ENCODE results near the gene UBTF.
A peak's percentile ranks its signal among the peaks of the same experiment; 100 is the strongest.

Gene UBTF

DNA sequence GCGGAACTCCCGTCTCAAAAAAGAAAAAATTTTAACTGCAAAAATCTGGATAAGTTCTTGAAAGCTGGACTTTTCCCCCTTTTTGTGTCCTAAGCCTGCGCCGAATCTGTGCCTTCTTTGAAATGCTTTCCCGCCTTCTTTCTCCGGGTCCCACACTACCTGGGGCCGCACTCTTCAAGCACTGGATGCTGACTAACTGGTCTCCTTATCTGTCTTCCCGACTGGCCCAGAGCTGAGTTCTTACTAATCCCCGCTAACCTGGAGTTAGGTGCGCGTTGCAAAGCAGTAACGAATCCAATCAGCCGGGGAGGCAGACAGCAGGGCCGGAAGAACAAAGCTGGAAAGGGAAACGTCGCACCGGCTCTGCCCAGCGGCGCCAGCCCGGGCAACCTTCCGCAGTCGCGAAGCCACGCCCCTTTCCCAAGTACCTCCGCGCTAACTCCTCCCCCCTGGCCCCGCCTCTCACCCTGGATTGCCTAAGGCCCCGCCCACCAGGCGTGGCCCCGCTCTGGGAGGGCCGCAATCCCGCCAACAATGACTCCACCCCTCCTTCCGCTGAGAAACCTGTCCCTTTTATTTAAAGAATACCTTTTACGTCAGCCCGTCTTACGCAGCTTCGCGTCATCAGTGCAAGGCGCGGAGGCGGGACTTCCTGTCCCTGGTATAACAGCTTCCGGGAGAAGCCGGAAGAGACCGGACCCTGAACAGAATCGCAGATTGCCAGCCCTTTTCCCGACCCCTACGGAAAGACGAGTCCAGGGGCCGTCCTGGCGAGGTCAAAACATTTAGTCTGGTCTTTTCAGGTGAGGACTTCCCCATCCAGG is 33.0 kb downstream of the UBTF start, which contains the start of gene TMUB2:
Gene TMUB2, plus strand, starts transcription at position 666 of the 824 bp plus-strand sequence. CDS start 737 bp downstream, outside the sequence.
- Histone ChIP-seq H3K36me3 (ENCODE audit: control insufficient read depth in 2 of 2, insufficient read depth in 2 of 2, low read length in 2 of 2) (peaks cover 24 to 34% of the 10 kb centered on the region in 2 donors), H3K27ac (ENCODE audit: low read depth in 2 of 2, low read length in 2 of 2) (peak within 1 kb of the TSS; percentile 96 to 98), H3K9ac (ENCODE audit: low read depth in 1 of 2, low read length in 2 of 2) (peak within 1 kb of the TSS; percentile 99 to 100), H3K27me3 (ENCODE audit: control insufficient read depth in 2 of 2, insufficient read depth in 2 of 2, low read length in 2 of 2) (no peaks in the 10 kb centered on the region), H3K4me1 (ENCODE audit: control insufficient read depth in 2 of 2, insufficient read depth in 2 of 2, low read length in 2 of 2) (peaks cover 12 to 22% of the 10 kb centered on the region in 2 donors), H3K4me3 (ENCODE audit: low read length in 2 of 2) (peak within 1 kb of the TSS; percentile 96 to 99), H3K9me3 (ENCODE audit: control insufficient read depth in 2 of 2, low read length in 2 of 2) (no peaks in the 10 kb centered on the region)

DNA sequence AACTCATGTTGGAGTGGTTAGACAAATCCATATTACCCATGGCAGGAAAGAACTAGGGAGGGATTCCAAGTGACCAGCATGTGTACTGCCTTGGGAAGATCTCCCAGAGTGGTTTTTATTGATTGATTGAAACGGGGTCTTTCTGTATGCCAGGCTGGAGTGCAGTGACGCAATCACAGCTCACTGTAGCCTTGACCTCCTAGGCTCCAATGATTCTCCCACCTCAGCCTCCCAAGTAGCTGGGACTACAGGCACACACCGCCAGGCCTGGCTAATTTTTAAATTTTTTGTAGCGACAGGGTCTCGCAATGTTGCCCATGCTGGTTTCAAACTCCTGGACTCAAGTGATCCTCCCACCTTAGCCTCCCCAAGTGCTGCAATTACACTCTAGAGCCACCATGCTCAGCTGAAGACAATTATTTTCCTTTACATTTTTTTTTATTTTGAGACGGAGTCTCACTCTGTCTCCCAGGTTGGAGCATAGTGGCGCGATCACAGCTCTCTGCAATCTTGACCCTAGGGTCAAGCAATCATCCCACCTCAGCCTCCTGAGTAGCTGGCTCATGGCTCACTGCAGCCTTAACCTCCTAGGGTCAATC is 35.2 kb downstream of the UBTF start:
- Histone ChIP-seq H3K27me3 (ENCODE audit: control insufficient read depth in 2 of 2, insufficient read depth in 2 of 2, low read length in 2 of 2) (no peaks in the 10 kb centered on the region), H3K4me3 (ENCODE audit: low read length in 2 of 2) (no peak overlapping the region), H3K36me3 (ENCODE audit: control insufficient read depth in 2 of 2, insufficient read depth in 2 of 2, low read length in 2 of 2) (peaks cover 9 to 21% of the 10 kb centered on the region in 2 donors), H3K9ac (ENCODE audit: low read depth in 1 of 2, low read length in 2 of 2) (no peak overlapping the region), H3K27ac (ENCODE audit: low read depth in 2 of 2, low read length in 2 of 2) (no peak overlapping the region), H3K4me1 (ENCODE audit: control insufficient read depth in 2 of 2, insufficient read depth in 2 of 2, low read length in 2 of 2) (peaks cover 12 to 22% of the 10 kb centered on the region in 2 donors), H3K9me3 (ENCODE audit: control insufficient read depth in 2 of 2, low read length in 2 of 2) (no peaks in the 10 kb centered on the region)

- H3K4me3 ChIP-seq (ENCODE audit: low read length in 2 of 2), result no peak overlapping the region
- H3K4me1 ChIP-seq (ENCODE audit: control insufficient read depth in 2 of 2, insufficient read depth in 2 of 2, low read length in 2 of 2), result peaks cover 10 to 17% of the 10 kb centered on the region in 2 donors
- no peak overlapping the region for H3K27ac ChIP-seq (ENCODE audit: low read depth in 2 of 2, low read length in 2 of 2)
Observed at GRCh38 chr17:44183024-44183423, 36.5 kb downstream of the UBTF start.

DNA sequence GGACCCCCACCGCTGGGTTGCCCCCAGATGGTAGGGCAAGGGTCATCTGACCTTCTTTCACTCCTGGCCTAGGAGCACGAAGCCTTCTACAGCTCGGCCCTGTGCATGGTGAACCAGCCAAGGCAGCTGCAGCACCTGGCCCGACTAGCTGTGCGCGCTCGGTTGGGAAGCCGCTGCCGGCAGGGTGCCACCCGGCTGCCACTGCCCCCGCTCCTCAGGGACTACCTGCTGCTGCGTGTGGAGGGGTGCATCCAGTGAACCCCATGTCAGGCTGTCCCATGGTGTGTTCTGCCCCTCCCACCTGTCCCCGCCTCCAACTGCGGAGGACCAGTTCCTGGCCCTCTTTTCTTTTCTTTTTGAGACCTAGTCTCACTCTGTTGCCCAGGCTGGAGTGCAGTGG is 41.3 kb downstream of the UBTF start:
- H3K36me3 ChIP-seq (ENCODE audit: control insufficient read depth in 2 of 2, insufficient read depth in 2 of 2, low read length in 2 of 2), result peaks cover 8 to 18% of the 10 kb centered on the region in 2 donors
- H3K27me3 ChIP-seq (ENCODE audit: control insufficient read depth in 2 of 2, insufficient read depth in 2 of 2, low read length in 2 of 2), result no peaks in the 10 kb centered on the region
- no peaks in the 10 kb centered on the region for H3K9me3 ChIP-seq (ENCODE audit: control insufficient read depth in 2 of 2, low read length in 2 of 2)
- no peak overlapping the region for H3K9ac ChIP-seq (ENCODE audit: low read depth in 1 of 2, low read length in 2 of 2)
- H3K4me1 ChIP-seq (ENCODE audit: control insufficient read depth in 2 of 2, insufficient read depth in 2 of 2, low read length in 2 of 2), result no peaks in the 10 kb centered on the region
- no peak overlapping the region for H3K4me3 ChIP-seq (ENCODE audit: low read length in 2 of 2)
- H3K27ac ChIP-seq (ENCODE audit: low read depth in 2 of 2, low read length in 2 of 2), result no peak overlapping the region

More at GRCh38 chr17:44183024-44183423, 36.5 kb downstream of the UBTF start:
- no peak overlapping the region for H3K9ac ChIP-seq (ENCODE audit: low read depth in 1 of 2, low read length in 2 of 2)
- H3K9me3 ChIP-seq (ENCODE audit: control insufficient read depth in 2 of 2, low read length in 2 of 2), result no peaks in the 10 kb centered on the region
- H3K27me3 ChIP-seq (ENCODE audit: control insufficient read depth in 2 of 2, insufficient read depth in 2 of 2, low read length in 2 of 2), result no peaks in the 10 kb centered on the region
- peaks cover 8 to 18% of the 10 kb centered on the region in 2 donors for H3K36me3 ChIP-seq (ENCODE audit: control insufficient read depth in 2 of 2, insufficient read depth in 2 of 2, low read length in 2 of 2)

DNA sequence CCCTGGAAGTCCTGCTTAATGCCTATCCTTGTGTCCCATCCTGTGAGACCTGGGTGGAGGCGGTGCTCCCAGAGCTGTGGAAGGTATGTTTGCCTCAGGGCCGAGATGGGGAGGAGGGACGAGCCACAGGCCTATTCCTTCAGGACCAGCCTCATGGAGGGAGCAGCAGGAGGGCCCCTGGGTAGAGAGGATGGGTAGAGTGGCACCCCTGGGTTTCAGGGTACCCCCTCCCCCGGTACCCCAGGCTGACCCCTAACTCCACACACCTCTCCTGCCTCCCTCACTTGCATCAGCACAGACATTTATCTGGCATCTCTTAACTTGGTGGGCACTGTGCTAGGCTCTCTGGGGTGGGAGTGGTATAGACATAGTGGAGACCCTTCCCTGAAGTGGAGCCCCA is 41.8 kb downstream of the UBTF start:
- peaks cover 8 to 18% of the 10 kb centered on the region in 2 donors for H3K36me3 ChIP-seq (ENCODE audit: control insufficient read depth in 2 of 2, insufficient read depth in 2 of 2, low read length in 2 of 2)

DNA sequence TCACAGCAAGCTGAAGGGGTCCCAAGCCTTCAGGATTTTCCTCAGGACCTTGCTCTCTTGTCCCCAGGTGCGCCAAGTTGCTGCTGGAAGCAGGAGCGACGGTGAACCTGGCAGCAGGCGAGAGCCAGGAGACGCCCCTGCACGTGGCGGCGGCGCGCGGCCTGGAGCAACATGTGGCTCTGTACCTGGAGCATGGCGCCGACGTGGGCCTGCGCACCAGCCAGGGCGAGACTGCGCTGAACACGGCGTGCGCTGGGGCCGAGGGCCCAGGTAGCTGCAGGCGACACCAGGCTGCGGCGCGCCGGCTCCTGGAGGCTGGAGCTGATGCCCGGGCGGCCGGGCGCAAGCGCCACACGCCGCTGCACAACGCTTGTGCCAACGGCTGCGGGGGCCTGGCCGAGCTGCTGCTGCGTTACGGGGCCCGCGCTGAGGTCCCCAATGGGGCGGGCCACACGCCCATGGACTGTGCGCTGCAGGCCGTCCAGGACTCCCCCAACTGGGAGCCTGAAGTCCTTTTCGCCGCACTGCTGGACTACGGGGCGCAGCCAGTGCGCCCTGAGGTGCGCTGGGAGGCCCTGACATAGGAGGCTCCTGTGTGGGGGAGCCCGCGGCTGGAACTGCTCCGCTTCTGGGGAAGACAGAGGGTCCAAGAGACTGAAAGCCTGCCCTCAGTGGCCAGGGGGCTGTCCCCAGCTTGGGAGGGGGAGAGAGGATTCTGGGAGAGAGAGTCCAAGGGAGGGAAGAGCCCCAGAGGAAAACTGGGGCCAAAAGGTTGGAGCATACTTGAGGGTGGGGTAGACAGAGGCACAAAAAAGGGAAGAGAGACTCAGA is 42.6 kb downstream of the UBTF start:
- Histone ChIP-seq H3K9me3 (ENCODE audit: control insufficient read depth in 2 of 2, low read length in 2 of 2) (no peaks in the 10 kb centered on the region), H3K9ac (ENCODE audit: low read depth in 1 of 2, low read length in 2 of 2) (no peak overlapping the region), H3K36me3 (ENCODE audit: control insufficient read depth in 2 of 2, insufficient read depth in 2 of 2, low read length in 2 of 2) (peaks cover 3 to 12% of the 10 kb centered on the region in 2 donors), H3K27me3 (ENCODE audit: control insufficient read depth in 2 of 2, insufficient read depth in 2 of 2, low read length in 2 of 2) (no peaks in the 10 kb centered on the region), H3K4me1 (ENCODE audit: control insufficient read depth in 2 of 2, insufficient read depth in 2 of 2, low read length in 2 of 2) (no peaks in the 10 kb centered on the region), H3K27ac (ENCODE audit: low read depth in 2 of 2, low read length in 2 of 2) (no peak overlapping the region), H3K4me3 (ENCODE audit: low read length in 2 of 2) (no peak overlapping the region)

More for the DNA sequence above, 41.8 kb downstream of the UBTF start:
- Histone ChIP-seq H3K4me3 (ENCODE audit: low read length in 2 of 2) (no peak overlapping the region), H3K27ac (ENCODE audit: low read depth in 2 of 2, low read length in 2 of 2) (no peak overlapping the region), H3K9ac (ENCODE audit: low read depth in 1 of 2, low read length in 2 of 2) (no peak overlapping the region), H3K27me3 (ENCODE audit: control insufficient read depth in 2 of 2, insufficient read depth in 2 of 2, low read length in 2 of 2) (no peaks in the 10 kb centered on the region), H3K9me3 (ENCODE audit: control insufficient read depth in 2 of 2, low read length in 2 of 2) (no peaks in the 10 kb centered on the region), H3K4me1 (ENCODE audit: control insufficient read depth in 2 of 2, insufficient read depth in 2 of 2, low read length in 2 of 2) (no peaks in the 10 kb centered on the region)

DNA sequence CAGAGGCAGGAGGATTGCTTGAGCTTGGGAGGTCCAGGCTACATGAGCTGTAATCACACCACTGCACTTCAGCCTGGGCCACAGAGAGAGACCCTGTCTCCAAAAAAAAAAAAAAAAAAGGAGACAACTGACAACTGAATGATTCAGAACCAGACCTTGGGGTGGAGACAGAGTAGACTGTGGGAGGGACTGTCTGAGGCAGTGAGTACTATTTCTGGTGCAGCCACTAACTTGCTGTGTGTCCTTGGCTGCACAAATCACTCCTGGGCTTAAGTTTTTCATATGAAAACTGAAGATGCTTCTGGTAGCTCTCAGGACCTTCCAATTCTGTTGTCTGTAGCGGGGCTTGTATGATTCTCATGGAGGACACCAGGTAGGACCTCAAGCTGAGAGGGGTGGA is 43.2 kb downstream of the UBTF start:
- no peaks in the 10 kb centered on the region for H3K27me3 ChIP-seq (ENCODE audit: control insufficient read depth in 2 of 2, insufficient read depth in 2 of 2, low read length in 2 of 2)
- H3K9me3 ChIP-seq (ENCODE audit: control insufficient read depth in 2 of 2, low read length in 2 of 2), result no peaks in the 10 kb centered on the region
- H3K9ac ChIP-seq (ENCODE audit: low read depth in 1 of 2, low read length in 2 of 2), result no peak overlapping the region
- no peaks in the 10 kb centered on the region for H3K4me1 ChIP-seq (ENCODE audit: control insufficient read depth in 2 of 2, insufficient read depth in 2 of 2, low read length in 2 of 2)
- H3K27ac ChIP-seq (ENCODE audit: low read depth in 2 of 2, low read length in 2 of 2), result no peak overlapping the region
- no peak overlapping the region for H3K4me3 ChIP-seq (ENCODE audit: low read length in 2 of 2)
- peaks cover 3 to 7% of the 10 kb centered on the region in 2 donors for H3K36me3 ChIP-seq (ENCODE audit: control insufficient read depth in 2 of 2, insufficient read depth in 2 of 2, low read length in 2 of 2)

- no peaks in the 10 kb centered on the region for H3K4me1 ChIP-seq (ENCODE audit: control insufficient read depth in 2 of 2, insufficient read depth in 2 of 2, low read length in 2 of 2)
- peaks cover 3 to 7% of the 10 kb centered on the region in 2 donors for H3K36me3 ChIP-seq (ENCODE audit: control insufficient read depth in 2 of 2, insufficient read depth in 2 of 2, low read length in 2 of 2)
- no peak overlapping the region for H3K27ac ChIP-seq (ENCODE audit: low read depth in 2 of 2, low read length in 2 of 2)
- H3K4me3 ChIP-seq (ENCODE audit: low read length in 2 of 2), result no peak overlapping the region
- no peaks in the 10 kb centered on the region for H3K27me3 ChIP-seq (ENCODE audit: control insufficient read depth in 2 of 2, insufficient read depth in 2 of 2, low read length in 2 of 2)
- H3K9me3 ChIP-seq (ENCODE audit: control insufficient read depth in 2 of 2, low read length in 2 of 2), result no peaks in the 10 kb centered on the region
- no peak overlapping the region for H3K9ac ChIP-seq (ENCODE audit: low read depth in 1 of 2, low read length in 2 of 2)
Observed at GRCh38 chr17:44174427-44174826, 45.0 kb downstream of the UBTF start.

DNA sequence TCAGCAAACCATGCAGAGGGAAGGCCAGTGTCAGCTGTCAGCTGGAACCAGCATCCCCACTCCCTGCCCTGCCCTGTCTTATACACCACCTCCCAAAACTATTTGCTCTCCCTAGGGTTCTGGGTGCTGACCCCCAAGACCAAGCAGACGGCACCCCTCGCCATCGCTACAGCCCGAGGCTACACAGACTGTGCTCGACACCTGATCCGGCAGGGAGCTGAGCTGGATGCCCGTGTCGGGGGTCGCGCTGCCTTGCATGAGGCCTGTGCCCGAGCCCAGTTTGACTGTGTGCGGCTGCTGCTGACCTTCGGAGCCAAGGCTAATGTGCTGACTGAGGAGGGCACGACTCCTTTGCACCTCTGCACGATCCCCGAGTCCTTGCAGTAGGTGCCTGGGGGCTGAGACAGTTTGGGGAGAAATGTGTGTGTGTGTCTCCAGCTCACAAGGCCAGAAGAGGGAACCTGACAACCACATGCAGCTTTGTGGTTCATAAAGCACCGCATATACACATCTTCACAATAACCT is 47.5 kb downstream of the UBTF start:
- Histone ChIP-seq H3K27ac (ENCODE audit: low read depth in 2 of 2, low read length in 2 of 2) (no peak overlapping the region), H3K4me3 (ENCODE audit: low read length in 2 of 2) (no peak overlapping the region), H3K4me1 (ENCODE audit: control insufficient read depth in 2 of 2, insufficient read depth in 2 of 2, low read length in 2 of 2) (peaks cover 0 to 4% of the 10 kb centered on the region in 2 donors), H3K27me3 (ENCODE audit: control insufficient read depth in 2 of 2, insufficient read depth in 2 of 2, low read length in 2 of 2) (no peaks in the 10 kb centered on the region), H3K9me3 (ENCODE audit: control insufficient read depth in 2 of 2, low read length in 2 of 2) (no peaks in the 10 kb centered on the region), H3K9ac (ENCODE audit: low read depth in 1 of 2, low read length in 2 of 2) (no peak overlapping the region), H3K36me3 (ENCODE audit: control insufficient read depth in 2 of 2, insufficient read depth in 2 of 2, low read length in 2 of 2) (peaks cover 0 to 2% of the 10 kb centered on the region in 2 donors)
